ENCODE data around the gene ZNF414. TPM values are rescaled to one million over a fixed set of nuclear protein-coding genes. Genes with fewer than 3 reads are reported as not detected.

Gene ZNF414
- total RNA-seq, 4 donors from 2014 or later, result 10.3 to 62.4 (median 21.2) TPM

- H3K27me3 ChIP-seq, result no peaks in the 10 kb centered on the region
- no peak for TF ChIP-seq POLR2A (IDR thresholded peaks at IDR 0.05)
- no peak for TF ChIP-seq EP300 (IDR thresholded peaks at IDR 0.05)
- TF ChIP-seq CTCF (IDR thresholded peaks at IDR 0.05), result no peak
- no peak overlapping the region for H3K27ac ChIP-seq
- H3K4me1 ChIP-seq, result peaks cover 0 to 53% (median 0%) of the 10 kb centered on the region in 4 donors
- 72 to 78% methylated on average over 4 of the region's 4 CpGs for WGBS, 2 donors
- no peak for DNase-seq (ENCODE audit: low spot score in 2 of 2)
- H3K9me3 ChIP-seq, result no peaks in the 10 kb centered on the region
- H3K36me3 ChIP-seq, result peaks cover 0 to 84% (median 4%) of the 10 kb centered on the region in 3 donors
- H3K4me3 ChIP-seq, result no peak overlapping the region
Measured at GRCh38 chr19:8477889-8478288, 36.1 kb downstream of the ZNF414 start.

- Histone ChIP-seq H3K27me3 (no peaks in the 10 kb centered on the region), H3K4me3 (no peak overlapping the region), H3K36me3 (peaks cover 0 to 84% (median 4%) of the 10 kb centered on the region in 3 donors), H3K27ac (no peak overlapping the region), H3K4me1 (peaks cover 0 to 45% (median 0%) of the 10 kb centered on the region in 4 donors), H3K9me3 (no peaks in the 10 kb centered on the region)
- no peak for DNase-seq (ENCODE audit: low spot score in 2 of 2)
- WGBS, 2 donors, result 71 to 72% methylated on average over 8 of the region's 8 CpGs
- TF ChIP-seq POLR2A (IDR thresholded peaks at IDR 0.05), result no peak
- TF ChIP-seq EP300 (IDR thresholded peaks at IDR 0.05), result no peak
- no peak for TF ChIP-seq CTCF (IDR thresholded peaks at IDR 0.05)
Measured at GRCh38 chr19:8476524-8476923, 37.4 kb downstream of the ZNF414 start.

- Histone ChIP-seq H3K9me3 (no peaks in the 10 kb centered on the region), H3K36me3 (peaks cover 0 to 87% (median 6%) of the 10 kb centered on the region in 3 donors), H3K27ac (no peak overlapping the region), H3K4me3 (no peak overlapping the region), H3K4me1 (peaks cover 0 to 33% (median 0%) of the 10 kb centered on the region in 4 donors), H3K27me3 (no peaks in the 10 kb centered on the region)
- no peak for DNase-seq (ENCODE audit: low spot score in 2 of 2)
- WGBS, 2 donors, result 90 to 92% methylated on average over 1 of the region's 1 CpG
- TF ChIP-seq EP300 (IDR thresholded peaks at IDR 0.05) (no peak), POLR2A (IDR thresholded peaks at IDR 0.05) (no peak), CTCF (IDR thresholded peaks at IDR 0.05) (no peak)
Measured at GRCh38 chr19:8475005-8475404, 39.0 kb downstream of the ZNF414 start.

GRCh38 chr19:8473648-8474476, 40.1 kb downstream of the ZNF414 start:
- DNase-seq (ENCODE audit: low spot score in 2 of 2), result no peak
- TF ChIP-seq EP300 (IDR thresholded peaks at IDR 0.05), result no peak
- TF ChIP-seq POLR2A (IDR thresholded peaks at IDR 0.05), result no peak
- TF ChIP-seq CTCF (IDR thresholded peaks at IDR 0.05), result no peak
- no peak overlapping the region for H3K27ac ChIP-seq
- 80 to 84% methylated on average over 6 of the region's 6 CpGs for WGBS, 2 donors
- H3K4me1 ChIP-seq, result peaks cover 0 to 29% (median 0%) of the 10 kb centered on the region in 4 donors
- no peak overlapping the region for H3K4me3 ChIP-seq
- H3K27me3 ChIP-seq, result no peaks in the 10 kb centered on the region
- no peaks in the 10 kb centered on the region for H3K9me3 ChIP-seq
- peaks cover 2 to 96% (median 10%) of the 10 kb centered on the region in 3 donors for H3K36me3 ChIP-seq

- Histone ChIP-seq H3K36me3 (peaks cover 10 to 98% (median 17%) of the 10 kb centered on the region in 3 donors), H3K9me3 (no peaks in the 10 kb centered on the region), H3K27me3 (no peaks in the 10 kb centered on the region), H3K4me1 (no peaks in the 10 kb centered on the region), H3K27ac (no peak overlapping the region), H3K4me3 (no peak overlapping the region)
- DNase-seq (ENCODE audit: low spot score in 2 of 2), result no peak
- 75 to 85% methylated on average over 13 of the region's 13 CpGs for WGBS, 2 donors
- TF ChIP-seq POLR2A (IDR thresholded peaks at IDR 0.05) (no peak), EP300 (IDR thresholded peaks at IDR 0.05) (no peak)
Measured at GRCh38 chr19:8469613-8470368, 44.2 kb downstream of the ZNF414 start.

Data from tibial nerve (tissue), 4 donors.